ENCODE data around the gene MRPL14.

GRCh38 chr6:44135875-44136274 lies 8.6 kb upstream of the MRPL14 start:
- TF ChIP-seq CTCF (optimal IDR thresholded peaks at IDR 0.05 in 1 of 3, IDR thresholded peaks at IDR 0.05 in 1 of 3, conservative IDR thresholded peaks at IDR 0.05 in 1 of 3; ENCODE audit: extremely low read depth in 1 of 3, insufficient read depth in 2 of 3, low read length in 3 of 3), result no peak
- no peak for TF ChIP-seq EZH2 (IDR thresholded peaks at IDR 0.05; ENCODE audit: low read length)
